ENCODE results near the gene ANO1. TPM values are rescaled to one million over a fixed set of nuclear protein-coding genes. Genes with fewer than 3 reads are reported as not detected.

The ANO1 gene
- total and polyA plus RNA-seq, 12 donors: 0.67 to 6.7 (median 2.2) TPM

DNA sequence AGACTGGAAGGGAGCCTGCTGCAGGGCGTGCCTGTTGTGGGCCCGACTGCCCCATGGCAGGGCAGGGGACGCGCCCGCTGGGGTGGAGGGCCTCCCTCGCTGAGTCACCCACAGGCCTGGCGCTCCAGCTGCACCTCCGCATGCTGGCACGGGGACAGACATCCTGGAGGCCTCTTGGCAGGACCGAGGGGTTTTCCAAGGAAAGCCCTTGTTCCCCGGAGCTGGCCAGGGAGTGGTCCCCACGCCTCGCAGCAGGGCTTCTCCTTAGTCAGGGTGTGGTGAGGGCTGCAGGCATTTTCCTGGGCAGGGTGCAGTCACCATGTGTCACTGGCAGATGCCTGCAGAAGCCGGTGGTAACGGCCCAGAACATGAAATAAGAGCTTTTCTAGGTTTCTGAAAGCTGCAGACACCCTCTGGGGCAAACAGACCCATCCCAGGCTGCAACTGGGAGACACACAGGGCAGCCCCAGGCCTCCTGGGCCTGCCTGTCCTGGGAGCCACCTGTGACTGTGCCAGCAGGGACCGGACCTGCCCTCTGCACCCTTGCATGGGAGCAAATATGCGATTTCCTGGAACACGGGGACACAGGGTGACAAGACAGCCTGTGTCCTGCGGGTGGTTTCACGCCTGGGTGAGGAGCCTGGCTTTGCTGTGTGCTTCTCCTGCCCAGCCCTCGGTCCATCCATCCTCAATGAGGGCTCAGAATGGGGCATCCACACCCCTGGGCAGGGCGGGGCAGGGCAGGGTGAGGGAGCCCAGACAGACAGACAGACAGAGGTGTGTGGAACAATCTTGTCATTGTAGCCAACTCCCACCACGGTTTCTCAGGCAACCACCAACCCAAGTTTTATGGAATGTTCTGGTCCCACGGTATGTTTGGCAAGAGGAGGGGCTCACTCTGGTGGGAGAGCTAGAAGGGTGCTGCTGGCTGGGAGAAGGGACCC is 81.8 kb downstream of the ANO1 start:
- no peak for DNase-seq
- 77 to 90% (median 80%) methylated on average over 5 to 24 of the region's 24 CpGs for WGBS, 4 donors
- intact Hi-C loops (cut with DNase I): no loop called here

DNA sequence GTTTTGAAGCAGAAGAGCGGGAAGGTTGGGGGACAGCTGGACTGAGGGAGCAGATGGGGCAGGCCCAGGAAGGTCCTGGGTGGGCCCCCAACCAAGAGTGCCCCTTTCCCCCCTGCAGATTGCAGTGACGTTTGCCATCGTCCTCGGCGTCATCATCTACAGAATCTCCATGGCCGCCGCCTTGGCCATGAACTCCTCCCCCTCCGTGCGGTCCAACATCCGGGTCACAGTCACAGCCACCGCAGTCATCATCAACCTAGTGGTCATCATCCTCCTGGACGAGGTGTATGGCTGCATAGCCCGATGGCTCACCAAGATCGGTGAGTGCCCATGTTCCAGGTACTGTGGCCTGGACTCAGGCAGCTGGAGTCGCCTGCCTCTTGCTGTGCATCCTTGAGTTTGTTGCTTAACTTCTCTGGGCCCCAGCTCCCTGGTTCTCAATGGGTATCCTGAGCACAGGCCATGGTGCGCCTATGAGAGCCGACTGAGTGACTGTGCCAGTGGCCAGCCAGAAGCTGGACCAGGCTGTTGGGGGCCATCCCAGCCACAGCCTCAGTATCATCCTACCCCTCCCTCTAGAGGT is 83.0 kb downstream of the ANO1 start:
- intact Hi-C loops (cut with DNase I): no loop called here
- no peak overlapping the region for H3K4me3 ChIP-seq
- H3K4me1 ChIP-seq (replicated peaks in 1 of 2): no peaks in the 10 kb centered on the region
- H3K27ac ChIP-seq: no peak overlapping the region
- no peaks in the 10 kb centered on the region for H3K27me3 ChIP-seq
- H3K9me3 ChIP-seq (replicated peaks in 1 of 3): no peaks in the 10 kb centered on the region
- DNase-seq: no peak
- 86 to 91% (median 87%) methylated on average over 15 to 17 of the region's 17 CpGs for WGBS, 4 donors
- TF ChIP-seq, protein P1, sequence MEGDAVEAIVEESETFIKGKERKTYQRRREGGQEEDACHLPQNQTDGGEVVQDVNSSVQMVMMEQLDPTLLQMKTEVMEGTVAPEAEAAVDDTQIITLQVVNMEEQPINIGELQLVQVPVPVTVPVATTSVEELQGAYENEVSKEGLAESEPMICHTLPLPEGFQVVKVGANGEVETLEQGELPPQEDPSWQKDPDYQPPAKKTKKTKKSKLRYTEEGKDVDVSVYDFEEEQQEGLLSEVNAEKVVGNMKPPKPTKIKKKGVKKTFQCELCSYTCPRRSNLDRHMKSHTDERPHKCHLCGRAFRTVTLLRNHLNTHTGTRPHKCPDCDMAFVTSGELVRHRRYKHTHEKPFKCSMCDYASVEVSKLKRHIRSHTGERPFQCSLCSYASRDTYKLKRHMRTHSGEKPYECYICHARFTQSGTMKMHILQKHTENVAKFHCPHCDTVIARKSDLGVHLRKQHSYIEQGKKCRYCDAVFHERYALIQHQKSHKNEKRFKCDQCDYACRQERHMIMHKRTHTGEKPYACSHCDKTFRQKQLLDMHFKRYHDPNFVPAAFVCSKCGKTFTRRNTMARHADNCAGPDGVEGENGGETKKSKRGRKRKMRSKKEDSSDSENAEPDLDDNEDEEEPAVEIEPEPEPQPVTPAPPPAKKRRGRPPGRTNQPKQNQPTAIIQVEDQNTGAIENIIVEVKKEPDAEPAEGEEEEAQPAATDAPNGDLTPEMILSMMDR (IDR thresholded peaks at IDR 0.05): no peak
- no peak for TF ChIP-seq POLR2A (IDR thresholded peaks at IDR 0.05)
- no peaks in the 10 kb centered on the region for H3K36me3 ChIP-seq (replicated peaks in 1 of 2)

More for the DNA sequence above, 81.8 kb downstream of the ANO1 start:
- no peak overlapping the region for H3K27ac ChIP-seq
- no peaks in the 10 kb centered on the region for H3K9me3 ChIP-seq (replicated peaks in 1 of 3)
- no peaks in the 10 kb centered on the region for H3K27me3 ChIP-seq
- no peaks in the 10 kb centered on the region for H3K36me3 ChIP-seq (replicated peaks in 1 of 2)
- H3K4me3 ChIP-seq: no peak overlapping the region
- H3K4me1 ChIP-seq (replicated peaks in 1 of 2): no peaks in the 10 kb centered on the region
- no peak for TF ChIP-seq POLR2A (IDR thresholded peaks at IDR 0.05)
- TF ChIP-seq, protein P1 (IDR thresholded peaks at IDR 0.05): no peak

DNA sequence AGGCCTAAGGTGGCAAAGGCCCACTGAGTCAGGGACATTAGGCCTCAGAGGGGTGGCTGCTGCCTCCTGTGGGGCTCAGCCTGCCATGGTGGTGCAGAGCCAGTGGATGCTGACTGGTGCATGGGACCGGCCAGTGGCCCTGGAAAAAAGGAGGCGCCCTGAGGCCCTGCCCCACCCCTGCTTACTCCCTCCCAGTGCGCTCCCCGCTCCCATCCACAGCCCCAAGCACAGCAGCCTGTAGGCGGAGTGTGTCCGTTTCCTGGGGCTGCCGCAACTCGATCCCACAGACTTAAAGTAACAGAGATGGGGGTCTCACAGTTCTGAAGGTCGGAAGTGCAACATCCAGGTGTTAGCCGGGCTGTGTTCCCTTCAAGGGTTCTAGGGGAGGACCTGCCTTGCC is 86.6 kb downstream of the ANO1 start:
- TF ChIP-seq POLR2A (IDR thresholded peaks at IDR 0.05): no peak
- TF ChIP-seq, protein P1 (IDR thresholded peaks at IDR 0.05): no peak
- no peak for DNase-seq
- Histone ChIP-seq H3K9me3 (replicated peaks in 1 of 3) (no peaks in the 10 kb centered on the region), H3K36me3 (replicated peaks in 1 of 2) (no peaks in the 10 kb centered on the region), H3K27ac (no peak overlapping the region), H3K4me1 (replicated peaks in 1 of 2) (no peaks in the 10 kb centered on the region), H3K4me3 (no peak overlapping the region), H3K27me3 (no peaks in the 10 kb centered on the region)
- WGBS, 4 donors: 88 to 91% (median 88%) methylated on average over 5 to 10 of the region's 10 CpGs
- intact Hi-C loops (cut with DNase I): no loop called here

DNA sequence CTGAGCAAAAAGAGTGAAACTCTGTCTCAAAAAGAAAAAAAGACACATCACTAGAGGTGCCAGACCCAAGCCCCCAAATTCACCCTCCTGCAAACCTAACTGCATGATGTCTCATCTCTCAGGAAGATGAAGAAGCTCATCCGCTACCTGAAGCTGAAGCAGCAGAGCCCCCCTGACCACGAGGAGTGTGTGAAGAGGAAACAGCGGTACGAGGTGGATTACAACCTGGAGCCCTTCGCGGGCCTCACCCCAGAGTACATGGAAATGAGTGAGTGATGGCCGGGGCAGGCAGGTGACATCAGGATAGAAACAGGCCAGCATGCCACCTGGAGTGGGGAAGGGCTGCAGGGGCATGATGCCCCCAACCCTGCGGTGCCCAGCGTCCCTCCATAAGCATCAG is 89.0 kb downstream of the ANO1 start:
- WGBS, 4 donors: 77 to 84% (median 83%) methylated on average over 4 to 9 of the region's 9 CpGs

More for the DNA sequence above, 89.0 kb downstream of the ANO1 start:
- no peak for TF ChIP-seq POLR2A (IDR thresholded peaks at IDR 0.05)
- TF ChIP-seq, protein P1 (IDR thresholded peaks at IDR 0.05): no peak
- no peaks in the 10 kb centered on the region for H3K9me3 ChIP-seq (replicated peaks in 1 of 3)
- H3K4me1 ChIP-seq (replicated peaks in 1 of 2): no peaks in the 10 kb centered on the region
- no peaks in the 10 kb centered on the region for H3K36me3 ChIP-seq (replicated peaks in 1 of 2)
- H3K27ac ChIP-seq: no peak overlapping the region
- H3K4me3 ChIP-seq: no peak overlapping the region
- no peaks in the 10 kb centered on the region for H3K27me3 ChIP-seq
- DNase-seq: no peak
- intact Hi-C loops (cut with DNase I): no loop called here
